GM12878 (cell line): ENCODE measurements around the gene CFI. TPM values are rescaled to one million over a fixed set of nuclear protein-coding genes. Genes with fewer than 3 reads are reported as not detected.

Experiments
- ATAC-seq: fragments of 200-7000 bp; cut with Tn5 transposase; 3 replicates; pipeline ENCODE4 v1.9.1; 2020; ENCODE audit warnings: mild to moderate bottlenecking, moderate library complexity
- BruUV-seq: library from RNA; stranded (reverse); fragments of 400-500 nt; replicated peaks from 2 replicates; lab custom pipeline; 2021; lab: Mats Ljungman, UMichigan
- CTCF ChIA-PET: fragments of 300-600 bp; sonication (Branson Sonifier 250); formaldehyde crosslinking; extraction: SDS; loops from one replicate; lab custom pipeline; 2021; ENCODE audit warnings: inconsistent platforms; lab: Yijun Ruan, JAX
- POLR2A ChIA-PET: fragments of 350-600 bp; formaldehyde crosslinking; extraction: SDS; loops from one replicate; lab custom pipeline; 2021; ENCODE audit warnings: inconsistent platforms; lab: Charles Lee
- RAD21 ChIA-PET: fragments of 300-600 bp; sonication (Branson Sonifier 250); formaldehyde crosslinking; loops from one replicate; lab custom pipeline; 2023; ENCODE audit warnings: antibody characterized with exemption; ENCODE audit not compliant: unreplicated experiment; lab: Charles Lee
- SMC1A ChIA-PET: fragments of 300-600 bp; sonication (Branson Sonifier 250); formaldehyde crosslinking; loops from one replicate; lab custom pipeline; 2023; ENCODE audit not compliant: unreplicated experiment, uncharacterized antibody; lab: Charles Lee
- DNase-seq: peaks from one replicate; pipeline ENCODE4 v3.0.0-alpha.2; 2011; ENCODE audit warnings: low read depth, low spot score
- FAIRE-seq: peaks from 3 replicates; lab custom pipeline; 2011; peaks lifted over from hg19 to GRCh38; lab: Jason Lieb, UNC
- H2AFZ ChIP-seq: 2 replicates; pipeline ENCODE4 v1.6.0; 2011; ENCODE audit warnings: low read depth, low read length, control low read depth; ENCODE audit not compliant: control insufficient read depth
- H3K27ac ChIP-seq: 2 replicates; pipeline ENCODE4 v1.5.1; 2011; ENCODE audit warnings: control low read depth; ENCODE audit not compliant: control insufficient read depth, insufficient read depth
- H3K27me3 ChIP-seq, 2 experiments: replicated peaks in 1 of 2; 2 replicates each; pipeline versions ENCODE4 v1.6.0 to v1.6.1; 2011; ENCODE audit warnings: low read length in 1 of 2; ENCODE audit not compliant: control insufficient read depth in 2 of 2, insufficient read depth in 2 of 2
- H3K36me3 ChIP-seq, 2 experiments: 2 replicates each; pipeline ENCODE4 v1.5.1; 2011; ENCODE audit warnings: low read length in 1 of 2; ENCODE audit not compliant: control insufficient read depth in 2 of 2, insufficient read depth in 2 of 2
- H3K4me1 ChIP-seq: 2 replicates; pipeline ENCODE4 v1.6.1; 2011; ENCODE audit warnings: mild to moderate bottlenecking, low read length, moderate library complexity, mixed read lengths; ENCODE audit not compliant: control insufficient read depth, insufficient read depth
- H3K4me2 ChIP-seq: 2 replicates; pipeline ENCODE4 v1.6.0; 2011; ENCODE audit warnings: control low read depth; ENCODE audit not compliant: control insufficient read depth, insufficient read depth
- H3K4me3 ChIP-seq: fragments of 200-600 bp; sonication (generic); 2 replicates; pipeline ENCODE4 v1.5.1; 2016
- H3K79me2 ChIP-seq: 2 replicates; pipeline ENCODE4 v1.6.0; 2011; ENCODE audit warnings: low read length; ENCODE audit not compliant: control insufficient read depth, insufficient read depth
- H3K9ac ChIP-seq: 2 replicates; pipeline ENCODE4 v1.8.0; 2011; ENCODE audit warnings: low read length, control low read depth, mixed read lengths; ENCODE audit not compliant: control insufficient read depth, insufficient read depth
- H3K9me3 ChIP-seq: replicated peaks from 3 replicates; pipeline ENCODE4 v1.5.1; 2011; ENCODE audit warnings: mild to moderate bottlenecking, low read length; ENCODE audit not compliant: control insufficient read depth, insufficient read depth
- H4K20me1 ChIP-seq: 2 replicates; pipeline ENCODE4 v1.6.0; 2011; ENCODE audit not compliant: control insufficient read depth, insufficient read depth
- BCL11A ChIP-seq: IDR thresholded peaks from 2 replicates; pipeline ENCODE4 v1.6.1; 2011; ENCODE audit warnings: low read depth, low read length
- CBX5 ChIP-seq: sonication (generic); IDR thresholded peaks from 2 replicates; pipeline ENCODE4 v1.6.1; 2016; ENCODE audit warnings: low read depth, moderate library complexity, mild to moderate bottlenecking, inconsistent platforms
- CEBPZ ChIP-seq: fragments of 150-350 bp; IDR thresholded peaks from 2 replicates; pipeline ENCODE4 v1.6.1; 2016; ENCODE audit warnings: low read depth, low read length
- CHD4 ChIP-seq: fragments of 200-600 bp; sonication (generic); IDR thresholded peaks from 2 replicates; pipeline ENCODE4 v1.6.1; 2016; ENCODE audit warnings: mild to moderate bottlenecking
- FOS ChIP-seq: IDR thresholded peaks from 3 replicates; pipeline ENCODE4 v1.6.1; 2011; ENCODE audit warnings: borderline replicate concordance; ENCODE audit not compliant: insufficient read length; ENCODE audit errors: extremely low read depth
- HDGF ChIP-seq: fragments of 450-650 bp; IDR thresholded peaks from 2 replicates; pipeline ENCODE4 v1.6.1; 2016; ENCODE audit warnings: antibody characterized with exemption
- MEF2A ChIP-seq: IDR thresholded peaks from 2 replicates; pipeline ENCODE4 v1.6.1; 2011; ENCODE audit warnings: low read depth, mild to moderate bottlenecking, low read length, moderate library complexity; ENCODE audit not compliant: insufficient read depth
- NR2C1 ChIP-seq: fragments of 450-650 bp; IDR thresholded peaks from 2 replicates; pipeline ENCODE4 v1.6.1; 2017; ENCODE audit warnings: antibody characterized with exemption, mild to moderate bottlenecking, moderate library complexity
- NR2F1 ChIP-seq: fragments of 450-650 bp; conservative IDR thresholded peaks from 2 replicates; pipeline ENCODE4 v1.6.1; 2017; ENCODE audit warnings: mild to moderate bottlenecking
- NRF1 ChIP-seq: conservative IDR thresholded peaks from 2 replicates; pipeline ENCODE4 v1.6.1; 2011; ENCODE audit warnings: mild to moderate bottlenecking, low read depth, low read length, improper control_type of control experiment
- PBX3 ChIP-seq: IDR thresholded peaks from 2 replicates; pipeline ENCODE4 v1.6.1; 2011; ENCODE audit warnings: mild to moderate bottlenecking, low read depth, low read length, moderate library complexity; ENCODE audit not compliant: insufficient replicate concordance
- POLR2AphosphoS2 ChIP-seq: IDR thresholded peaks from 2 replicates; pipeline ENCODE4 v1.6.1; 2011; ENCODE audit warnings: low read depth, mild to moderate bottlenecking, low read length, improper control_type of control experiment, moderate library complexity
- RB1 ChIP-seq: fragments of 450-650 bp; formaldehyde crosslinking; IDR thresholded peaks from 2 replicates; pipeline ENCODE4 v1.6.1; 2017; ENCODE audit warnings: mild to moderate bottlenecking, borderline replicate concordance
- SMAD5 ChIP-seq: IDR thresholded peaks from 2 replicates; pipeline ENCODE4 v1.6.1; 2016; ENCODE audit warnings: antibody characterized with exemption, low read depth
- STAT1 ChIP-seq: fragments of 450-650 bp; conservative IDR thresholded peaks from 2 replicates; pipeline ENCODE4 v1.6.1; 2014; ENCODE audit warnings: antibody characterized with exemption, mild to moderate bottlenecking
- SUPT20H ChIP-seq: IDR thresholded peaks from 2 replicates; pipeline ENCODE4 v1.6.1; 2011; ENCODE audit warnings: low read depth, mild to moderate bottlenecking, low read length, moderate library complexity, borderline replicate concordance; ENCODE audit not compliant: control insufficient read depth
- SUZ12 ChIP-seq: fragments of 200-600 bp; sonication (generic); IDR thresholded peaks from one replicate; pipeline ENCODE4 v1.6.1; 2018; ENCODE audit warnings: antibody characterized with exemption, mild to moderate bottlenecking; ENCODE audit not compliant: unreplicated experiment
- WGBS: methylation state at CpG from one replicate; pipeline ENCODE4 v1.1.6; 2016; ENCODE audit warnings: low lambda C conversion rate; ENCODE audit not compliant: insufficient replicate concordance, insufficient coverage; ENCODE audit errors: missing lambda C conversion rate; 5-methylcytosine and 5-hydroxymethylcytosine counted together
- in situ Hi-C: fragments of 300-500 bp; cut with MboI; formaldehyde crosslinking; loops from 9 replicates; pipeline ENCODE4 v1.14.3; 2018; ENCODE audit warnings: mixed read lengths
- intact Hi-C: fragments of 100-400 bp; cut with micrococcal nuclease; formaldehyde crosslinking; loops from one replicate; pipeline ENCODE4 v1.14.2; 2022; ENCODE audit not compliant: unreplicated experiment
- polyA plus RNA-seq, 11 experiments: library from polyadenylated mRNA; depleted of rRNA in 4 of 11; unstranded in 6 of 11; stranded (reverse) in 5 of 11; fragments of >200 nt; fragmentation: Nextera tagmentation in 4 of 11; fragmentation: Illumina TruSeq in 1 of 11; extraction: Ambion mirVana in 4 of 11; extraction: Trizol in 1 of 11; gene quantifications; 1 replicate in 1 of 11; 2 replicates in 10 of 11; pipeline versions ENCODE4 v1.2.1 to v1.2.3, GENCODE V29; 2011 to 2016; ENCODE audit warnings: inconsistent platforms in 2 of 11, missing spikeins in 2 of 11, low read depth in 1 of 11
- total RNA-seq, 4 experiments: library from RNA; depleted of rRNA in 3 of 4; stranded (reverse); fragments of >200 nt in 3 of 4; fragmentation: Illumina TruSeq in 1 of 4; extraction: Trizol in 1 of 4; gene quantifications; 2 replicates each; pipeline versions ENCODE4 v1.2.1 to v1.2.3, GENCODE V29; 2013 to 2021
- TF ChIP-seq, protein P1 (sequence below): fragments of 450-650 bp; IDR thresholded peaks from 2 replicates; pipeline ENCODE4 v1.6.1; 2017; ENCODE audit warnings: antibody characterized with exemption, mild to moderate bottlenecking, moderate library complexity

CFI gene
- total and polyA plus RNA-seq, 10 of the 15 experiments (the other 5 are each of a cell fraction or from before 2014, with no cell fraction given) = 0.15 to 0.28 TPM; not detected in 8

- TF ChIP-seq HDGF (no peak), SUPT20H (no peak)
Observed at GRCh38 chr4:109760682-109761081, 41.1 kb downstream of the CFI start (continued).

- intact Hi-C loops = no loop called here
- no peak overlapping the region for H3K4me3 ChIP-seq
- DNase-seq = no peak
- no peak for ATAC-seq
- ChIA-PET CTCF (interaction anchor here (0.7 kb wide), 1 partner anchor 14 kb away, joined by 4 read pairs; no protein-coding TSS in a partner anchor), POLR2A (no interaction called here), SMC1A (no interaction called here), RAD21 (no interaction called here)
- H4K20me1 ChIP-seq = no peaks in the 10 kb centered on the region
- H3K9ac ChIP-seq = no peak overlapping the region
- in situ Hi-C loops = no loop called here
- no peak overlapping the region for H2AFZ ChIP-seq
- no peak for FAIRE-seq
- BruUV-seq = no TSS peak
- WGBS = 18% methylated on average over 3 of the region's 3 CpGs
- H3K36me3 ChIP-seq = no peaks in the 10 kb centered on the region
- no peaks in the 10 kb centered on the region for H3K27me3 ChIP-seq
- H3K9me3 ChIP-seq = no peaks in the 10 kb centered on the region
- no peaks in the 10 kb centered on the region for H3K79me2 ChIP-seq
- no peaks in the 10 kb centered on the region for H3K4me1 ChIP-seq
- H3K4me2 ChIP-seq = no peak overlapping the region
- H3K27ac ChIP-seq = no peak overlapping the region
- TF ChIP-seq BCL11A (no peak), MEF2A (no peak), NRF1 (no peak), NR2C1 (no peak), PBX3 (no peak), NR2F1 (no peak), POLR2AphosphoS2 (no peak), SUZ12 (no peak), CBX5 (no peak), CHD4 (no peak), STAT1 (no peak), FOS (no peak), CEBPZ (no peak), RB1 (no peak), SMAD5 (no peak)
- TF ChIP-seq, protein P1, sequence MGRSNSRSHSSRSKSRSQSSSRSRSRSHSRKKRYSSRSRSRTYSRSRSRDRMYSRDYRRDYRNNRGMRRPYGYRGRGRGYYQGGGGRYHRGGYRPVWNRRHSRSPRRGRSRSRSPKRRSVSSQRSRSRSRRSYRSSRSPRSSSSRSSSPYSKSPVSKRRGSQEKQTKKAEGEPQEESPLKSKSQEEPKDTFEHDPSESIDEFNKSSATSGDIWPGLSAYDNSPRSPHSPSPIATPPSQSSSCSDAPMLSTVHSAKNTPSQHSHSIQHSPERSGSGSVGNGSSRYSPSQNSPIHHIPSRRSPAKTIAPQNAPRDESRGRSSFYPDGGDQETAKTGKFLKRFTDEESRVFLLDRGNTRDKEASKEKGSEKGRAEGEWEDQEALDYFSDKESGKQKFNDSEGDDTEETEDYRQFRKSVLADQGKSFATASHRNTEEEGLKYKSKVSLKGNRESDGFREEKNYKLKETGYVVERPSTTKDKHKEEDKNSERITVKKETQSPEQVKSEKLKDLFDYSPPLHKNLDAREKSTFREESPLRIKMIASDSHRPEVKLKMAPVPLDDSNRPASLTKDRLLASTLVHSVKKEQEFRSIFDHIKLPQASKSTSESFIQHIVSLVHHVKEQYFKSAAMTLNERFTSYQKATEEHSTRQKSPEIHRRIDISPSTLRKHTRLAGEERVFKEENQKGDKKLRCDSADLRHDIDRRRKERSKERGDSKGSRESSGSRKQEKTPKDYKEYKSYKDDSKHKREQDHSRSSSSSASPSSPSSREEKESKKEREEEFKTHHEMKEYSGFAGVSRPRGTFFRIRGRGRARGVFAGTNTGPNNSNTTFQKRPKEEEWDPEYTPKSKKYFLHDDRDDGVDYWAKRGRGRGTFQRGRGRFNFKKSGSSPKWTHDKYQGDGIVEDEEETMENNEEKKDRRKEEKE = no peak
Observed at GRCh38 chr4:109755656-109756055, 46.1 kb downstream of the CFI start.
